ENCODE results near the gene PTH1R. TPM values are rescaled to one million over a fixed set of nuclear protein-coding genes. Genes with fewer than 3 reads are reported as not detected.

PTH1R gene
- total RNA-seq, 1 experiment from 2014 or later: not detected

GRCh38 chr3:46906471-46907058 lies 29.0 kb downstream of the PTH1R start:
- CTCF ChIA-PET: no interaction called here
- BruUV-seq (replicated peaks): no TSS peak

GRCh38 chr3:46907271-46907670 lies 29.8 kb downstream of the PTH1R start:
- TF ChIP-seq REST (IDR thresholded peaks at IDR 0.05; ENCODE audit: insufficient read depth in 1 of 2, low read depth in 2 of 2, low read length in 1 of 2): no peak
- TF ChIP-seq CTCF (IDR thresholded peaks at IDR 0.05): no peak
- TF ChIP-seq TCF7L2 (IDR thresholded peaks at IDR 0.05; ENCODE audit: low read depth, low read length): no peak
- TF ChIP-seq POLR2AphosphoS5 (IDR thresholded peaks at IDR 0.05; ENCODE audit: low read depth, low read length): no peak
- TF ChIP-seq SIN3A (IDR thresholded peaks at IDR 0.05; ENCODE audit: borderline replicate concordance, insufficient read depth, low read depth, low read length): no peak
- in situ Hi-C loops (cut with HindIII; ENCODE audit: low pct_unique_long_range_greater_than_20kb, low sequenced_read_pairs) (no loop called here), intact Hi-C loops (cut with micrococcal nuclease; ENCODE audit: unreplicated experiment) (loop anchor here (5.0 kb wide), 1 partner anchor 40 kb away; no protein-coding TSS in a partner anchor)
- ATAC-seq (no peak), DNase-seq (ENCODE audit: low read depth, low spot score) (no peak)
- no peaks in the 10 kb centered on the region for H3K27me3 ChIP-seq (ENCODE audit: control insufficient read depth, insufficient read depth, low read length)
- no peaks in the 10 kb centered on the region for H3K9me3 ChIP-seq (ENCODE audit: control insufficient read depth, insufficient read depth, low read depth, low read length)
- no peak overlapping the region for H3K4me3 ChIP-seq (ENCODE audit: low read depth in 2 of 2, low read length in 2 of 2)
- H3K4me1 ChIP-seq (ENCODE audit: control insufficient read depth, insufficient read depth, low read length): no peaks in the 10 kb centered on the region
- BruUV-seq (replicated peaks): no TSS peak
- H3K27ac ChIP-seq (ENCODE audit: low read length): no peak overlapping the region
- ChIA-PET CTCF (no interaction called here), POLR2A (no interaction called here)
- H3K36me3 ChIP-seq (ENCODE audit: control insufficient read depth, insufficient read depth, low read length): no peaks in the 10 kb centered on the region

More at GRCh38 chr3:46906471-46907058, 29.0 kb downstream of the PTH1R start:
- in situ Hi-C loops (cut with HindIII; ENCODE audit: low pct_unique_long_range_greater_than_20kb, low sequenced_read_pairs) (no loop called here), intact Hi-C loops (cut with micrococcal nuclease; ENCODE audit: unreplicated experiment) (loop anchor here (5.0 kb wide), 1 partner anchor 39 kb away; no protein-coding TSS in a partner anchor)
- no peak overlapping the region for H3K27ac ChIP-seq (ENCODE audit: low read length)
- no peaks in the 10 kb centered on the region for H3K27me3 ChIP-seq (ENCODE audit: control insufficient read depth, insufficient read depth, low read length)
- H3K4me1 ChIP-seq (ENCODE audit: control insufficient read depth, insufficient read depth, low read length): no peaks in the 10 kb centered on the region
- ATAC-seq (no peak), DNase-seq (ENCODE audit: low read depth, low spot score) (no peak)
- H3K36me3 ChIP-seq (ENCODE audit: control insufficient read depth, insufficient read depth, low read length): no peaks in the 10 kb centered on the region
- no peak for TF ChIP-seq CTCF (IDR thresholded peaks at IDR 0.05)
- no peak for TF ChIP-seq TCF7L2 (IDR thresholded peaks at IDR 0.05; ENCODE audit: low read depth, low read length)
- TF ChIP-seq POLR2AphosphoS5 (IDR thresholded peaks at IDR 0.05; ENCODE audit: low read depth, low read length): no peak
- no peak for TF ChIP-seq SIN3A (IDR thresholded peaks at IDR 0.05; ENCODE audit: borderline replicate concordance, insufficient read depth, low read depth, low read length)
- no peak for TF ChIP-seq REST (IDR thresholded peaks at IDR 0.05; ENCODE audit: insufficient read depth in 1 of 2, low read depth in 2 of 2, low read length in 1 of 2)
- H3K9me3 ChIP-seq (ENCODE audit: control insufficient read depth, insufficient read depth, low read depth, low read length): no peaks in the 10 kb centered on the region
- no peak overlapping the region for H3K4me3 ChIP-seq (ENCODE audit: low read depth in 2 of 2, low read length in 2 of 2)
- POLR2A ChIA-PET: no interaction called here

Measured in Panc1 (cell line).